Stimulated activated effector memory CD8-positive, alpha-beta T cell treated with anti-CD3 and anti-CD28 coated beads, Interleukin-12 subunit alpha, Interleukin-12 subunit beta, amount 100 ng/mL, for 72 hours (primary cell): Measurements from ENCODE around the gene PACS2.
A peak's percentile ranks its signal among the peaks of the same experiment; 100 is the strongest.

ENCODE experiments used
- ATAC-seq: fragments of 150-1000 bp; cut with Tn5 transposase; 2 replicates; pipeline ENCODE4 v1.10.0; 2021
- DNase-seq, 2 donors: peaks; one replicate each; pipeline ENCODE4 v3.0.0; 2021 to 2022; ENCODE audit warnings: low spot score in 2 of 2
- H3K27ac Mint-ChIP-seq: one replicate; pipeline ENCODE4 v1.8.0; 2022; ENCODE audit warnings: mild to moderate bottlenecking, mixed read lengths
- H3K36me3 Mint-ChIP-seq: one replicate; pipeline ENCODE4 v1.8.0; 2022; ENCODE audit warnings: mild to moderate bottlenecking, mixed read lengths
- H3K4me1 Mint-ChIP-seq: one replicate; pipeline ENCODE4 v1.8.0; 2022; ENCODE audit warnings: mixed read lengths
- H3K4me3 Mint-ChIP-seq: one replicate; pipeline ENCODE4 v1.8.0; 2022; ENCODE audit warnings: mild to moderate bottlenecking, mixed read lengths
- H3K9me3 Mint-ChIP-seq: one replicate; pipeline ENCODE4 v1.8.0; 2022; ENCODE audit warnings: mixed read lengths

PACS2 gene

GRCh38 chr14:105368910-105369652 lies 54.5 kb downstream of the PACS2 start:
- peaks cover 8% of the 10 kb centered on the region for H3K4me1 Mint-ChIP-seq
- H3K9me3 Mint-ChIP-seq, result no peaks in the 10 kb centered on the region
- no peak overlapping the region for H3K4me3 Mint-ChIP-seq

GRCh38 chr14:105369653-105370040 lies 55.1 kb downstream of the PACS2 start:
- DNase-seq (no peak), ATAC-seq (no peak)
- no peak overlapping the region for H3K4me3 Mint-ChIP-seq
- H3K36me3 Mint-ChIP-seq, result no peaks in the 10 kb centered on the region
- H3K4me1 Mint-ChIP-seq, result peaks cover 7% of the 10 kb centered on the region
- H3K27ac Mint-ChIP-seq, result no peak overlapping the region
- no peaks in the 10 kb centered on the region for H3K9me3 Mint-ChIP-seq

More at GRCh38 chr14:105368910-105369652, 54.5 kb downstream of the PACS2 start:
- Mint-ChIP-seq H3K36me3 (no peaks in the 10 kb centered on the region), H3K27ac (no peak overlapping the region)
- ATAC-seq (no peak), DNase-seq (no peak)

- peaks cover 8% of the 10 kb centered on the region for H3K36me3 Mint-ChIP-seq
Observed at GRCh38 chr14:105374389-105374788, 59.8 kb downstream of the PACS2 start.

GRCh38 chr14:105375635-105376057 lies 61.1 kb downstream of the PACS2 start:
- ATAC-seq (peak; percentile 93), DNase-seq (peak; percentile 32 to 60)

More at GRCh38 chr14:105374389-105374788, 59.8 kb downstream of the PACS2 start:
- ATAC-seq (no peak), DNase-seq (no peak)
- H3K4me3 Mint-ChIP-seq, result no peak overlapping the region
- no peaks in the 10 kb centered on the region for H3K9me3 Mint-ChIP-seq
- H3K27ac Mint-ChIP-seq, result no peak overlapping the region
- H3K4me1 Mint-ChIP-seq, result peaks cover 19% of the 10 kb centered on the region

DNA sequence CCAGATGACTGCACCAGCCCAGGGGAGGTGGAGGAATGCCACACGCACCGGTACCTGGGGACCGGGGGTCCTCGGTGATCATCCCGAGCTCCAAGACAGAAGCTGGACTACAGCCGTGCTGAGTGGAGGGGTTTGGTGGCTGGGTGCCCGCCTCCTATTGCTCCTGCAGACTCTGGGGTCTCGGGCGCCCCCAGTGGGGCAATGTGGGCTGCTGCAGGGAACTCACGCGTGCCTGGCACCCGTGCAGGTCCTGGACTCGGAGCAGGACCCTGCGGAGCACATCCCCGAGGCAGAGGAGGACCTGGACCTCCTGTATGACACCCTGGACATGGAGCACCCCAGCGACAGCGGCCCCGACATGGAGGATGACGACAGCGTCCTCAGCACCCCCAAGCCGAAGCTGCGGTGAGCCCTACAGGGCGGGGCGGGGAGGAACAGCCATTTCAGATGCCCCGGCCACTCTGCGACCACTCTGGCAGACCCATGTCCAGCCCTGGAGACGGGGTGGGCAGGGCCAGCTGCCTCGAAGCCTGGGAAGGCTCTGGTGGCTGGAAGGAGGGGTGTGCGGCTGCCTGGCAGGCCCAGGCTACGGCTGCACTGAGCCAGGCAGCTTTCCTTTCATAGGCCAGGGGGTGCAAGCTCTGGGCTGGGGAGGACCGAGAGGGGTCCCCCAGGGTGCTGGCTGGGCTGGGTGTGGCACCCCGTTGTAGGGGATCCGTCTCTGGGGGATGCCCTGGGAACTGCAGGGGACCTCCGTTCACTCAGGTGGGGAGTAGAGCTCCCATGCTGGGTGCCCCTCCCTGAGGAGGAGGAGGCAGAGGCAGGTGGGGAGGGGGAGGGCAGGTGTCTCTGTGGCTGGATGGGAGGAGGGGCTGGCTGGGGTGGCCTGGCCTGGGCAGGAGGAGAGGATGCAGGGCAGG lies 62.2 kb downstream of the PACS2 start:
- no peak for ATAC-seq
- DNase-seq, result no peak
- H3K4me3 Mint-ChIP-seq, result no peak overlapping the region
- H3K36me3 Mint-ChIP-seq, result peaks cover 8% of the 10 kb centered on the region
- peaks cover 12% of the 10 kb centered on the region for H3K4me1 Mint-ChIP-seq
- no peaks in the 10 kb centered on the region for H3K9me3 Mint-ChIP-seq
- H3K27ac Mint-ChIP-seq, result no peak overlapping the region

More at GRCh38 chr14:105375635-105376057, 61.1 kb downstream of the PACS2 start:
- Mint-ChIP-seq H3K4me1 (peaks cover 18% of the 10 kb centered on the region), H3K27ac (peak overlapping the region; percentile 77), H3K36me3 (peaks cover 8% of the 10 kb centered on the region), H3K9me3 (no peaks in the 10 kb centered on the region), H3K4me3 (peak overlapping the region; percentile 28)

GRCh38 chr14:105377555-105378182 lies 63.1 kb downstream of the PACS2 start:
- Mint-ChIP-seq H3K4me1 (peaks cover 12% of the 10 kb centered on the region), H3K9me3 (no peaks in the 10 kb centered on the region)

GRCh38 chr14:105378199-105378598 lies 63.7 kb downstream of the PACS2 start:
- DNase-seq, result no peak
- peaks cover 12% of the 10 kb centered on the region for H3K4me1 Mint-ChIP-seq
- H3K27ac Mint-ChIP-seq, result no peak overlapping the region
- no peaks in the 10 kb centered on the region for H3K9me3 Mint-ChIP-seq
- no peak overlapping the region for H3K4me3 Mint-ChIP-seq
- H3K36me3 Mint-ChIP-seq, result peaks cover 8% of the 10 kb centered on the region
- ATAC-seq, result no peak

More at GRCh38 chr14:105377555-105378182, 63.1 kb downstream of the PACS2 start:
- H3K36me3 Mint-ChIP-seq, result peaks cover 8% of the 10 kb centered on the region
- H3K27ac Mint-ChIP-seq, result no peak overlapping the region
- DNase-seq (no peak), ATAC-seq (no peak)
- H3K4me3 Mint-ChIP-seq, result no peak overlapping the region

DNA sequence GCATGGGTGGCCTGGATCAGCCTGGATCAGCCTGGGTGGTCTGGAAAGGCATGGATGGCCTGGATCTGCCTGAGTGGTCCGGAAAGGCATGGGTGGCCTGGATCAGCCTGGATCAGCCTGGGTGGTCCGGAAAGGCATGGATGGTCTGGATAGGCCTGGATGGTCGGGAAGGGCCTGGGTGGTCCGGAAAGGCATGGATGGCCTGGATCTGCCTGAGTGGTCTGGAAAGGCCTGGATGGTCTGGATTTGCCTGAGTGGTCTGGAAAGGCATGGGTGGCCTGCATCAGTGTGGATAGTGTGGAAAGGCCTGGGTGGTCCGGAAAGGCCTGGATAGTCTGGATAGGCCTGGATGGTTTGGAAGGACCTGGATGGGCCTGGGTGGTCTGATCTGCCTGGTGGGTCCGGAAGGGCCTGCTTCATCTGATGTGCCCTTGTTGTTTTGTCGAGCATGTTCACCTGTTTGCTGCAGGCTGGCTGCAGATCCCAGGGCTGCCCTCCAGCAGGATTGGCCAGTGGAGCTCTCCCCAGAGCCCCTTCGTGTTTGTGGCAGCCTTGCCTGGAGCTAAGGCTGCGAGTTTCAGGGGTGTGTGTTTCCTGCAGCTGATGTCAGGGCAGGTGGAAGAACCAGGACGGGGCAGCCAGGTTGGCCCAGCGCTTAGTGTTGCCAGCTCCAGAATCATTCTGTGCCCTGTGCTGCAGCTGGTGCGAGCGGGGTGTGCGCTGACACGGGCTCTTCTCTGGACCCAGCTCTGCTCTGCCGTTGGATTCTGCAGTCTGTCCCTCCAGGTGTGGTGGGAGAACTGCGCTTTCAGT lies 64.5 kb downstream of the PACS2 start:
- no peak overlapping the region for H3K4me3 Mint-ChIP-seq
- no peaks in the 10 kb centered on the region for H3K9me3 Mint-ChIP-seq
- H3K36me3 Mint-ChIP-seq, result peaks cover 8% of the 10 kb centered on the region
- DNase-seq (no peak), ATAC-seq (no peak)
- H3K4me1 Mint-ChIP-seq, result peaks cover 12% of the 10 kb centered on the region
- H3K27ac Mint-ChIP-seq, result no peak overlapping the region

DNA sequence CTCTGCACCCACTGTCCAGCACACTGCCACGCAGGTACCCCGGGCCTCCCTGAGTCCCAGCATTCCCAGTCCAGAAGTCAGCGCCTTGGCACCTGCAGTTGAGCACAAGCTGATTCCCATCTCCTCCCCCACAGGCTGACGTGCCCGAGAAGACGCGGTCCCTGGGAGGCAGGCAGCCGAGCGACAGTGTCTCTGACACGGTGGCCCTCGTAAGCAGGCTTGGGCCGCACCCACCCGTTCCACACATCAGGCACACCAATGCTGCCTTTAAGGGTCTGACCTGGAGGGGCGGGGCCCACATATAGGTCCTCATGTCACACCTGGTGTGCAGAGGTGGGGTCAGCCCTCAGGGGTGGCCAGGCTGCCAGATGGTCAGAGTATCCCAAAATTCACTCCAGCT lies 65.4 kb downstream of the PACS2 start:
- Mint-ChIP-seq H3K4me3 (no peak overlapping the region), H3K36me3 (peaks cover 8% of the 10 kb centered on the region), H3K27ac (no peak overlapping the region), H3K4me1 (peaks cover 12% of the 10 kb centered on the region), H3K9me3 (no peaks in the 10 kb centered on the region)
- DNase-seq (no peak), ATAC-seq (no peak)

DNA sequence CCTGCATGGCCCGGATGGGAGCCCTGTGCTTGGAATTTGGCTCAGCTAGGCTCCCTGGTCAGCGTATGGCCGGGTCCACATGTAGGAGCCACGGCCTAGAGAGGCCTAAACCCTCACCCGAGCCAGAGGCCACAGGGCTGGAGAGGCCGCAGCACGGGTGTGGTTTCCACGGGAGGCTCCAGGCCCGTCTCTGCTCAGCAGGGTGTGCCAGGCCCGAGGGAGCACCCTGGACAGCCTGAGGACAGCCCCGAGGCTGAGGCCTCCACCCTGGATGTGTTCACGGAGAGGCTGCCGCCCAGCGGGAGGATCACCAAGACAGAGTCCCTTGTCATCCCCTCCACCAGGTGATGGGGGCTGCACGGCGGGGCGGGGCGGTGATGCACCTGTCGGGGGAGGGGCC lies 66.2 kb downstream of the PACS2 start:
- no peak overlapping the region for H3K27ac Mint-ChIP-seq
- no peak for DNase-seq
- peaks cover 6% of the 10 kb centered on the region for H3K4me1 Mint-ChIP-seq
- no peaks in the 10 kb centered on the region for H3K9me3 Mint-ChIP-seq
- ATAC-seq, result no peak
- H3K36me3 Mint-ChIP-seq, result peaks cover 4% of the 10 kb centered on the region
- H3K4me3 Mint-ChIP-seq, result no peak overlapping the region

DNA sequence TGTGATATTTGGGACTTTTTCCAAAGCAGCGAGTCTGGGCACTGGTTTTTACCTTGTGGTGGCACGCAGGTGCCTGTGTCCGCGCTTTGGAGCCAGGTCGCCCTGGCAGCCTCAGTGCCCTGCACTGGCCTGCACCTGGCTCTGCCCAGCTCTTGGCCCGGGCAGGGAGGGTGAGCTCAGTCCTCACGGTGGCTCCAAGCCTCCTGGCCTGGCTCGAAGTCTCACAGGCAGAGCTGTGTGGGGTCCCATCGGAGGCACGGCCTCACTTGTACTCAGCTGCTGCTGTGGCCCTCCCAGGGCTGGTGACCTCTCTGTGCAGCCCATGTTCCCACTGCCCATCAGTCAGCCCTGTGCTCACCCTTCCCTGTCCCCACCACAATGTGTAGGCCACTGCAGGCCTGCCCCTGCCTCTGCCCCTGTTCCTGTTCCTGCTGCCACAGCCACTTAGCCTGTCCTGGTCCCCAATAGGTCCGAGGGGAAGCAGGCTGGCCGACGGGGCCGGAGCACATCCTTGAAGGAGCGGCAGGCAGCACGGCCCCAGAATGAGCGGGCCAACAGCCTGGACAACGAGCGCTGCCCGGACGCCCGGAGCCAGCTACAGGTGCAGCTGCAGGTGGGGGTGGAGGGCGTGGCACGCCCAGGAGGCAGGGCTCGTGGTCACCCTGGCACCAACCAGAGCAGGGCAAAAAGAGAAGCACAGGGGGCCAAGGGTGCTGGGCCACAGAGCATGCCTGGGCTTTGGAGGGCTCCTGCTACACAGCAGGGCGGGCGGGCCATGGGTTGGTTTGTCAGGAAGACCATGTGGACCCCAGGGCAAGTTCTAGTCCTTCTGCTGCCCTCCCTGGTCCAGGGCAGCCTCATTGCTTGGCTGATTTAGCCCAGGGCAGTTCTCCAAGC lies 67.1 kb downstream of the PACS2 start:
- DNase-seq (no peak), ATAC-seq (no peak)
- Mint-ChIP-seq H3K4me1 (no peaks in the 10 kb centered on the region), H3K36me3 (no peaks in the 10 kb centered on the region), H3K4me3 (no peak overlapping the region), H3K27ac (no peak overlapping the region), H3K9me3 (no peaks in the 10 kb centered on the region)

GRCh38 chr14:105382343-105383082 lies 68.0 kb downstream of the PACS2 start:
- H3K36me3 Mint-ChIP-seq, result no peaks in the 10 kb centered on the region
- H3K4me3 Mint-ChIP-seq, result no peak overlapping the region
- H3K4me1 Mint-ChIP-seq, result no peaks in the 10 kb centered on the region
- no peak overlapping the region for H3K27ac Mint-ChIP-seq
- ATAC-seq (no peak), DNase-seq (no peak)
- no peaks in the 10 kb centered on the region for H3K9me3 Mint-ChIP-seq

- H3K9me3 Mint-ChIP-seq, result no peaks in the 10 kb centered on the region
- H3K27ac Mint-ChIP-seq, result no peak overlapping the region
- no peaks in the 10 kb centered on the region for H3K36me3 Mint-ChIP-seq
- no peak overlapping the region for H3K4me3 Mint-ChIP-seq
- no peaks in the 10 kb centered on the region for H3K4me1 Mint-ChIP-seq
- ATAC-seq, result no peak
- no peak for DNase-seq
Observed at GRCh38 chr14:105383083-105383730, 68.7 kb downstream of the PACS2 start.
